ENCODE measurements around the gene TMUB1.

DNA sequence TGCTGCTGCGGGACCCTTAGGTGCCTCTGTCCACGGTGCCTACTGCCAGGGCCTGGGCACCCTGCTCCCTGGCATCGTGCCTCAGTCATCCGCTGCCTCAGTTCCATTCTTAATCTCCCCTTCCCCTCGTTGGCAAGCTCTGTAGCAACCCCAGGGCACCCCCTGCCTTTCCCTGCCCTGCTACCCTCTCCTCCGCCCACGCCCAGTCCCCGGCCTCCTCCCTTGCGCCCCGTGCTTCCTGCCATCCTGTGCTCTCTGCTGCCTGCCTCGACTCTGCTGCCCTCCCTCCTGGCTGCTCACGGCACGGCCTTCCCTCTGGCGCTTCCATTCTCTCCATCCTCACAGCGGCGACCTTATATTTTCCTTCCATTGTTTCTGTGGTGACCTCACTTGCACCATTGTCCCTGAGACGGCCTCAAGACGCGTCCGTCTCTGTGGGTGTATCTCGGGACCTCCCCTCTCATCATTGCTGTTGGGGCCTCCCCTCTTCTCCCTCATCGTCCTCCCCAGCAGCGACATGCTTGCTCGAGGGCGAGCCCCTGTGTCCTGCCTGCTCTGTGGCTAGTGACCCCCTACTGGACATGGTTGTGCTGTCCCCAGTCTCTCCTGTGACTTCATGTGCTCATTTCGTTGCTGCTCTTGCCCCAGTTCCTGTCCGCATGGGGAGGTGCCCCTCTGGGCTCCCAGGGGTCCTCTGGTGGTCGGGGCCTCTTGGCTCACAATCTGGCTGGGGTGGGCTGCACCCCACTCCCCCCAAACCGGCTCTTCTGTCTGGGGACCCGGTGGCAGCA, 38.3 kb upstream of the TMUB1 start:
- TF ChIP-seq, protein P1, sequence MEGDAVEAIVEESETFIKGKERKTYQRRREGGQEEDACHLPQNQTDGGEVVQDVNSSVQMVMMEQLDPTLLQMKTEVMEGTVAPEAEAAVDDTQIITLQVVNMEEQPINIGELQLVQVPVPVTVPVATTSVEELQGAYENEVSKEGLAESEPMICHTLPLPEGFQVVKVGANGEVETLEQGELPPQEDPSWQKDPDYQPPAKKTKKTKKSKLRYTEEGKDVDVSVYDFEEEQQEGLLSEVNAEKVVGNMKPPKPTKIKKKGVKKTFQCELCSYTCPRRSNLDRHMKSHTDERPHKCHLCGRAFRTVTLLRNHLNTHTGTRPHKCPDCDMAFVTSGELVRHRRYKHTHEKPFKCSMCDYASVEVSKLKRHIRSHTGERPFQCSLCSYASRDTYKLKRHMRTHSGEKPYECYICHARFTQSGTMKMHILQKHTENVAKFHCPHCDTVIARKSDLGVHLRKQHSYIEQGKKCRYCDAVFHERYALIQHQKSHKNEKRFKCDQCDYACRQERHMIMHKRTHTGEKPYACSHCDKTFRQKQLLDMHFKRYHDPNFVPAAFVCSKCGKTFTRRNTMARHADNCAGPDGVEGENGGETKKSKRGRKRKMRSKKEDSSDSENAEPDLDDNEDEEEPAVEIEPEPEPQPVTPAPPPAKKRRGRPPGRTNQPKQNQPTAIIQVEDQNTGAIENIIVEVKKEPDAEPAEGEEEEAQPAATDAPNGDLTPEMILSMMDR (conservative IDR thresholded peaks at IDR 0.05; ENCODE audit: low read length), result no peak
- TF ChIP-seq EZH2phosphoT487 (IDR thresholded peaks at IDR 0.05; ENCODE audit: borderline replicate concordance, low read depth, low read length), result no peak

Data from OCI-LY7 (cell line).